Hepatocyte (in vitro differentiated cells): Measurements from ENCODE around the gene GABBR2.

Experiments used
- CTCF ChIP-seq: fragments of 200-600 bp; sonication (generic); IDR thresholded peaks from 2 replicates; pipeline ENCODE4 v1.5.1; 2016; ENCODE audit warnings: antibody characterized with exemption, mild to moderate bottlenecking; ENCODE audit not compliant: poor library complexity
- EZH2 ChIP-seq: fragments of 200-600 bp; sonication (generic); IDR thresholded peaks from 2 replicates; pipeline ENCODE4 v1.6.1; 2016; ENCODE audit warnings: antibody characterized with exemption, mild to moderate bottlenecking, borderline replicate concordance
- EZH2phosphoT487 ChIP-seq: fragments of 200-600 bp; sonication (generic); IDR thresholded peaks from one replicate; pipeline ENCODE4 v1.6.1; 2018; ENCODE audit warnings: antibody characterized with exemption, mild to moderate bottlenecking, low read depth, moderate library complexity; ENCODE audit not compliant: unreplicated experiment, severe bottlenecking

- no peak for TF ChIP-seq CTCF
- TF ChIP-seq EZH2phosphoT487 = no peak
- no peak for TF ChIP-seq EZH2
These were observed 374.8 kb downstream of the GABBR2 start for GRCh38 chr9:98333703-98334582.
